H54 (cell line): ENCODE measurements around the gene CCM2L.

Experiments
- DNase-seq: peaks from one replicate; pipeline ENCODE4 v3.0.0; 2011; ENCODE audit warnings: low spot score, mixed read lengths; ENCODE audit not compliant: insufficient read length
- FAIRE-seq: peaks from 3 replicates; lab custom pipeline; 2011; peaks lifted over from hg19 to GRCh38; lab: Jason Lieb, UNC
- POLR2A ChIP-seq: IDR thresholded peaks from 2 replicates; pipeline ENCODE4 v1.6.1; 2011; ENCODE audit warnings: low read depth, mild to moderate bottlenecking, low read length

Gene CCM2L

DNA sequence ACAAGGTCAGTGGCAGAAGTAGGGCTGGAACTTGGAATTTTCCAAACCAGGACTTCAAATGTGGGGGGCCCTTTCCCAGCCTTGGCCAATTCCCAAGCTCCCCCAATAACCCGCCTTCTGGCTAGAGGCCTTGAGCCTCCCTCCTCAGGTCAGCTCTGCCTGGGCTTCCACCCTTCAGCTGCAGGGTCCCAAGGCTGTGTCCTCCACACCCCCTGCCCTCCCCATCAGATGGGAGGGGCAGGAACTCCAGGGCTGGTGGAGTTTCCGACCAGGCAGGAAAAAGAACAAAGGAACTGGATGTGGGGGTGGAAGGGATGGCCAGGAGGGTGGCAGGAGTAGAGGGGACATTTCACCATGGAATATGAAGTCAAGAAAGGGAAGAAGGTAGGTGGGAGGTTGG, at the start of gene CCM2L:
CCM2L (plus strand) TSS at position 338 of the 400 bp plus-strand sequence; CDS start at position 355, 17 bp downstream.
- no peak for TF ChIP-seq POLR2A
- FAIRE-seq (no peak), DNase-seq (no peak)

DNA sequence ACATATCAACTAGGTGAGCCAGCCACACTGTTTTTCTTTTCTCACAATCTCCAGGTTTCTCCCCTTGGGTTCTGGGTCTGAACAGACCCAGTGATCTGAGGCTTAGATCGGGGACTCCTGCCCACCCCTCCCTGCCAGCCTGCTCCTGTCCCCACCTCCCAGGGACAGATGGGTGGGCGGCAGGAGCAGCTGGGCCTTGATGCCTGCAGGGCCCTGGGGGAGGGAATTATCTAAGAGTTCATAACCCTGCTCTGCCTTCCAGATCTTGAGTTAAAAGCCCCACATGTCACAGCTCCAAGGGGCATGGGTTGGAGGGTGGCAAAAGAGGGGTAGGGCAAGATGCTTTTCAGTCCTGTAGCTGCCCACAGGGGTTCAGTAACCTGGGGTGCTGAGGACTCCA, 47.5 kb upstream of the CCM2L start:
- FAIRE-seq (no peak), DNase-seq (no peak)
- TF ChIP-seq POLR2A = no peak

DNA sequence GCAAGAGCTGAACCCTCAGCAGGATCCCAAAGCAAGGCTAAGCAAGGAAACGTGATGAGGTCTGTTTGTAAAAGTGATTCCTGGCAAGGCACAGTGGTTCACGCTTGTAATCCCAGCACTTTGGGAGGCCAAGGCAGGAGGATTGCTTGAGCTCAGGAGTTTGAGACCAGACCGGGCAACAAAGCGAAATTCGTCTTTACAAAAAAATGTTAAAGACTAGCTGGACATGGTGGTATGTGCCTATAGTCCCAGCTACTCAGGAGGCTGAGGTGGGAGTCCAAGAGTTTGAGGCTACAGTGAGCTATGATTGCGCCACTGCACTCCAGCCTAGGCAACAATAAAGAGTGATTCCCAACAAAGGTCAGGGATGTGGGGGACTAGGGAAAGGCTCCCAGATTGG, 46.3 kb upstream of the CCM2L start:
- DNase-seq = no peak
- FAIRE-seq = no peak

DNA sequence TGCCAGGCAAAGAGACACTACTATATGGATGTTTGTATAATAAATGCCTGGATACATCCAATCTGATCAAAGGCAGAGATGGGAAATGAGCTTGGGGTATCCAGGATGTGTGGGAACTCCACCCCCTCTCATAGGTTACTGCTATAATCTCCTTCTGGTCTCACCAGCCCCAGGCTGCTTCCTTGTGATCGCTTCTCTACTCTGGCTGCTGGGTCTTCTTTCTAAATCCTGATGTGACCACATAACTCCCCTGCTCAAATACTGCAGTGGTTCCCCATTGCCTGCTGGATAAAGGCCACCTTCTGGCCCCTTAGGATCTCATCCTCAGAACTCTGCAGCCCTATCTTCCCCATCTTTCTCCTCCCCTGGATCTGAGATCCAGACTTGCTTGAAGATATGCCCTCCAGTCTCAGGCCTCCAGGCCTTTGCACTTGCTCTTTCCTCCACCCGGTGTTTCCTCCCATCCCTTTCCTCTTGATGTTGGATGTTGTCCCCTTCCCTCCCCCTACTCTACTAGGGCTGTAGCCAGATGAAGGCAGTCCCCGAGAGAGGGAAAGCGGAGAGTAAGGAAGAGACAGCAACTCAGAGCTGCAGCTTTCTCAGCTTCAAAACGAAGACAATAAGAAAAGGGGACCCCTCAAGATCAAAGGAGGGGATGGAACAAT, 43.1 kb upstream of the CCM2L start:
- DNase-seq (no peak), FAIRE-seq (no peak)
- TF ChIP-seq POLR2A = no peak

More for the DNA sequence above, 46.3 kb upstream of the CCM2L start:
- TF ChIP-seq POLR2A = no peak

GRCh38 chr20:31967830-31968249, 42.4 kb upstream of the CCM2L start, which contains the start of gene XKR7:
TSS of gene XKR7 (plus strand) at chr20:31968151. CDS start at chr20:31968176, 25 bp downstream.
- TF ChIP-seq POLR2A = no peak
- no peak for DNase-seq
- FAIRE-seq = no peak

DNA sequence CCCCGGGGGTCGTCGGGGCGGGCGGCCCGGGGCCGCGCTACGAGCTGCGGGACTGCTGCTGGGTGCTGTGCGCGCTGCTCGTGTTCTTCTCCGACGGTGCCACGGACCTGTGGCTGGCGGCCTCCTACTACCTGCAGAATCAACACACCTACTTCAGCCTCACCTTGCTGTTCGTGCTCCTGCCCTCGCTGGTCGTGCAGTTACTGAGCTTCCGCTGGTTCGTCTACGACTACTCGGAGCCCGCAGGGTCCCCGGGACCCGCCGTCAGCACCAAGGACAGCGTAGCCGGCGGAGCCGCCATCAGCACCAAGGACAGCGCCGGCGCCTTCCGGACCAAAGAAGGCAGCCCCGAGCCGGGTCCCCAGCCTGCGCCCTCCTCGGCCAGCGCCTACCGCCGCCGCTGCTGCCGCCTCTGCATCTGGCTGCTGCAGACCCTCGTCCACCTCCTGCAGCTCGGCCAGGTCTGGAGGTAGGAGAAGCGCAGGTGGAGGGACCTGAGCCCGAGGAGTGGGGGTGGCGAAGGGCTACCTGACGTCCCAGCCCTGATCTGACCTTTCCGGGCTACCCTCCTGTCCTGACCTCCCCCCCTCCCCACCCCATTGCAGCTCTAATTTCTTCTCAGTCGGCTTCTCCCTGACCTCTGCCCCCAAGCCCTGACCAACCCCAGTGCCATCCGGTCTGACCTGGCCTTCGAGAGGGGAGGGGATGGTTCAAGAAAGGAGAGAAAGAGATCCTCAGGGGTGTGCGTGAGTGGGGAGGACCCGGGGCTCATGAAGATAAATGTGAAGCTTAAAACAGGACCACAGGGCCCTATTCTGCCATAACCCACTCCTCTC, 41.7 kb upstream of the CCM2L start:
- no peak for TF ChIP-seq POLR2A
- DNase-seq = peak; percentile 80
- FAIRE-seq = no peak

- no peak for TF ChIP-seq POLR2A
- DNase-seq = no peak
- FAIRE-seq = no peak
Observed at GRCh38 chr20:31969991-31970390, 40.2 kb upstream of the CCM2L start.

- no peak for TF ChIP-seq POLR2A
- FAIRE-seq = no peak
- DNase-seq = peak; percentile 54
Observed at GRCh38 chr20:31972471-31973021, 37.7 kb upstream of the CCM2L start.

GRCh38 chr20:31974296-31974695, 35.9 kb upstream of the CCM2L start:
- DNase-seq (no peak), FAIRE-seq (no peak)
- no peak for TF ChIP-seq POLR2A

DNA sequence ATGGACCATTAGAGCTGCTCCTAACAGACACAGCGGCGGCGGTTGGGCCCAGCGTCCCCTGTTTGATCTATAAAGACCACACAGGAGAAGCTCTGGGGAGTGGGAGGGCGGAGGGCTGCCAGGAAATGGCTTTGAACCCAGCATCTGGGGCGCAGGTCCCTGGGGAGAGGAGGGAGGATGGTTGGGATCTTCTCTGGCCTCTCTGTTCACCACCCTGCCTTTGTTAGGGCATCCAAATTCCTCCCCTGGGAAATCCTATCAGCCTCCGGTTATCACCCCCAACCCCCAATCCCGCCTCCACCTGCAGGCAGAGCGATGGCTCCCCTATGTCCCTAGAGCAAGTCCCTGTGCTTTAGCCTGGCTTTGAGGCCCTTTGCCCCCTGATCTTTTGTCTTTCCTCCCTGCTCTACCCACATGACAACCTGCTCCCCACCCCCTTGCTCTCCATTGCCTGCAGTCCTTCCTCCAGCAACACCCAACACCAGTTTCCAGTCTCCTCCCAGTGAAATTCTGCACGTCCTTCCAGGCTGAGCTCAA, 35.2 kb upstream of the CCM2L start:
- TF ChIP-seq POLR2A = no peak
- DNase-seq (no peak), FAIRE-seq (no peak)

GRCh38 chr20:31975874-31976273, 34.4 kb upstream of the CCM2L start:
- no peak for TF ChIP-seq POLR2A
- FAIRE-seq (no peak), DNase-seq (no peak)

DNA sequence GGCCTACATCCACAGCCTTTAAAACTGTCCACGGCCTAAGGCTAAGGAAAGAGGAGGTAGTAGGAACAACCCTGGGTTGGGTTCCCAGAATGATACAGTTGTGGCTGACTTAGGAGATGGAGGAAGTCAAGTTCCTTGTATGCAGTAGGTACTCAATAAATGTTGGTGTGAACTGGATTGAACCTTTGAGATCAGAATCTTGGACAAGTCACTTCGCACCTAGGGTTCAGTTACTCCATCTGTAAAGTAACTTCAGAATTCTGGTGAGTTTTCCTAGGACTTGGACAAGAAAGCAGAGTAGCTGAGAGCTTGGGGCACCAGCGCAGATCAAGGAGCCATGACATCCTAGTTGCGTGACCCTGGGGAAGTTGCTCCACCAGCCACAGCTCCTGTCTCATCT, 33.2 kb upstream of the CCM2L start:
- no peak for DNase-seq
- TF ChIP-seq POLR2A = no peak

GRCh38 chr20:31979713-31980426, 30.4 kb upstream of the CCM2L start:
- FAIRE-seq = no peak
- TF ChIP-seq POLR2A = no peak
- DNase-seq = no peak

More for the DNA sequence above, 33.2 kb upstream of the CCM2L start:
- FAIRE-seq = no peak

GRCh38 chr20:31981784-31982183, 28.5 kb upstream of the CCM2L start:
- DNase-seq (no peak), FAIRE-seq (no peak)
- no peak for TF ChIP-seq POLR2A
